Measurements from ENCODE around the gene FBXO28. TPM values are rescaled to one million over a fixed set of nuclear protein-coding genes. Genes with fewer than 3 reads are reported as not detected.
A peak's percentile ranks its signal among the peaks of the same experiment; 100 is the strongest.

Gene FBXO28
- polyA plus RNA-seq, 1 donor from 2014 or later: 20.3 TPM

GRCh38 chr1:224113545-224113917 is 380 bp upstream of the FBXO28 start:
- H2AFZ ChIP-seq (ENCODE audit: low read depth, low read length): peak overlapping the region; percentile 94
- H3K27ac ChIP-seq (ENCODE audit: low read length): peak overlapping the region; percentile 85
- peaks cover 3% of the 10 kb centered on the region for H4K20me1 ChIP-seq (ENCODE audit: insufficient read depth)
- peak overlapping the region; percentile 62 for H3K4me2 ChIP-seq (ENCODE audit: low read length)
- peaks cover 44% of the 10 kb centered on the region for H3K79me2 ChIP-seq (replicated peaks; ENCODE audit: insufficient read depth, low read length)
- no peaks in the 10 kb centered on the region for H3K9me2 ChIP-seq (ENCODE audit: insufficient read depth, low read length)
- TF ChIP-seq SMC3 (conservative IDR thresholded peaks at IDR 0.05; ENCODE audit: poor library complexity): no peak
- TF ChIP-seq RAD21 (conservative IDR thresholded peaks at IDR 0.05): no peak
- no peak for TF ChIP-seq EP300 (conservative IDR thresholded peaks at IDR 0.05; ENCODE audit: poor library complexity, severe bottlenecking)
- TF ChIP-seq TAF1 (IDR thresholded peaks at IDR 0.05; ENCODE audit: low read depth): no peak
- no peak for TF ChIP-seq REST (IDR thresholded peaks at IDR 0.05; ENCODE audit: borderline replicate concordance)
- TF ChIP-seq MXI1 (conservative IDR thresholded peaks at IDR 0.05; ENCODE audit: poor library complexity, severe bottlenecking): no peak
- H3K9me3 ChIP-seq (ENCODE audit: low read length): no peaks in the 10 kb centered on the region
- H3K36me3 ChIP-seq (ENCODE audit: insufficient read depth, low read length): no peaks in the 10 kb centered on the region
- H3K9ac ChIP-seq (ENCODE audit: low read length): peak overlapping the region; percentile 97
- H3K4me3 ChIP-seq (ENCODE audit: low read length): peak overlapping the region; percentile 89
- no peaks in the 10 kb centered on the region for H3K27me3 ChIP-seq (ENCODE audit: insufficient read depth, low read depth, low read length)
- no peaks in the 10 kb centered on the region for H3F3A ChIP-seq (ENCODE audit: insufficient read depth, low read length, poor library complexity, severe bottlenecking)

- peaks cover 54% of the 10 kb centered on the region for H3K79me2 ChIP-seq (replicated peaks; ENCODE audit: insufficient read depth, low read length)
- no peaks in the 10 kb centered on the region for H3K36me3 ChIP-seq (ENCODE audit: insufficient read depth, low read length)
- no peak for TF ChIP-seq POLR2AphosphoS5 (IDR thresholded peaks at IDR 0.05)
- no peak for TF ChIP-seq TAF1 (IDR thresholded peaks at IDR 0.05; ENCODE audit: low read depth)
- no peak for TF ChIP-seq EP300 (conservative IDR thresholded peaks at IDR 0.05; ENCODE audit: poor library complexity, severe bottlenecking)
- no peak for TF ChIP-seq REST (IDR thresholded peaks at IDR 0.05; ENCODE audit: borderline replicate concordance)
- no peak for TF ChIP-seq EZH2 (IDR thresholded peaks at IDR 0.05; ENCODE audit: borderline replicate concordance, insufficient read depth, low read length, poor library complexity, severe bottlenecking)
- TF ChIP-seq MXI1 (conservative IDR thresholded peaks at IDR 0.05; ENCODE audit: poor library complexity, severe bottlenecking): no peak
- TF ChIP-seq SMC3 (conservative IDR thresholded peaks at IDR 0.05; ENCODE audit: poor library complexity): no peak
- TF ChIP-seq RAD21 (conservative IDR thresholded peaks at IDR 0.05): no peak
- TF ChIP-seq CTCF (IDR thresholded peaks at IDR 0.05; ENCODE audit: poor library complexity, severe bottlenecking): no peak
- no peaks in the 10 kb centered on the region for H3K9me3 ChIP-seq (ENCODE audit: low read length)
- peak overlapping the region; percentile 94 for H2AFZ ChIP-seq (ENCODE audit: low read depth, low read length)
- peak overlapping the region; percentile 85 for H3K27ac ChIP-seq (ENCODE audit: low read length)
- H3K4me3 ChIP-seq (ENCODE audit: low read length): peak overlapping the region; percentile 89
- H3K4me2 ChIP-seq (ENCODE audit: low read length): peak overlapping the region; percentile 91
- H3K9ac ChIP-seq (ENCODE audit: low read length): peak overlapping the region; percentile 97
- peaks cover 3% of the 10 kb centered on the region for H4K20me1 ChIP-seq (ENCODE audit: insufficient read depth)
- no peaks in the 10 kb centered on the region for H3K27me3 ChIP-seq (ENCODE audit: insufficient read depth, low read depth, low read length)
- H3F3A ChIP-seq (ENCODE audit: insufficient read depth, low read length, poor library complexity, severe bottlenecking): no peaks in the 10 kb centered on the region
- H3K9me2 ChIP-seq (ENCODE audit: insufficient read depth, low read length): no peaks in the 10 kb centered on the region
These were observed 870 bp downstream of the FBXO28 start for GRCh38 chr1:224114787-224115175.
